ENCODE data around the gene FSTL4.

- TF ChIP-seq CTCF (IDR thresholded peaks at IDR 0.05) (no peak), ZFX (IDR thresholded peaks at IDR 0.05; ENCODE audit: borderline replicate concordance) (no peak)
Observed at GRCh38 chr5:133250527-133250926, 361.8 kb downstream of the FSTL4 start.
